Measurements from ENCODE around the gene ZNF467. TPM values are rescaled to one million over a fixed set of nuclear protein-coding genes. Genes with fewer than 3 reads are reported as not detected.

ZNF467 gene, protein sequence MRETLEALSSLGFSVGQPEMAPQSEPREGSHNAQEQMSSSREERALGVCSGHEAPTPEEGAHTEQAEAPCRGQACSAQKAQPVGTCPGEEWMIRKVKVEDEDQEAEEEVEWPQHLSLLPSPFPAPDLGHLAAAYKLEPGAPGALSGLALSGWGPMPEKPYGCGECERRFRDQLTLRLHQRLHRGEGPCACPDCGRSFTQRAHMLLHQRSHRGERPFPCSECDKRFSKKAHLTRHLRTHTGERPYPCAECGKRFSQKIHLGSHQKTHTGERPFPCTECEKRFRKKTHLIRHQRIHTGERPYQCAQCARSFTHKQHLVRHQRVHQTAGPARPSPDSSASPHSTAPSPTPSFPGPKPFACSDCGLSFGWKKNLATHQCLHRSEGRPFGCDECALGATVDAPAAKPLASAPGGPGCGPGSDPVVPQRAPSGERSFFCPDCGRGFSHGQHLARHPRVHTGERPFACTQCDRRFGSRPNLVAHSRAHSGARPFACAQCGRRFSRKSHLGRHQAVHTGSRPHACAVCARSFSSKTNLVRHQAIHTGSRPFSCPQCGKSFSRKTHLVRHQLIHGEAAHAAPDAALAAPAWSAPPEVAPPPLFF
- polyA plus RNA-seq (2012; ENCODE audit: insufficient read length, low read depth) = 11.8 TPM

GRCh38 chr7:149773446-149774236 is at the start of gene ZNF467:
Gene ZNF467, minus strand, starts transcription at chr7:149773588. Its CDS starts 2,556 bp downstream, at chr7:149771032.
- TF ChIP-seq SIN3A (IDR thresholded peaks at IDR 0.05; ENCODE audit: borderline replicate concordance, insufficient read depth, low read length) = no peak
- TF ChIP-seq TAF1 (IDR thresholded peaks at IDR 0.05; ENCODE audit: borderline replicate concordance, insufficient read depth, low read length) = no peak
- TF ChIP-seq FOXP2 (optimal IDR thresholded peaks at IDR 0.05; ENCODE audit: borderline replicate concordance, extremely low read depth, extremely low read length, insufficient read depth) = no peak
- TF ChIP-seq REST (IDR thresholded peaks at IDR 0.05; ENCODE audit: insufficient read depth in 1 of 2, low read depth in 2 of 2, low read length in 2 of 2) = no peak
- no peak for TF ChIP-seq POLR2AphosphoS5 (IDR thresholded peaks at IDR 0.05; ENCODE audit: low read depth, low read length)

DNA sequence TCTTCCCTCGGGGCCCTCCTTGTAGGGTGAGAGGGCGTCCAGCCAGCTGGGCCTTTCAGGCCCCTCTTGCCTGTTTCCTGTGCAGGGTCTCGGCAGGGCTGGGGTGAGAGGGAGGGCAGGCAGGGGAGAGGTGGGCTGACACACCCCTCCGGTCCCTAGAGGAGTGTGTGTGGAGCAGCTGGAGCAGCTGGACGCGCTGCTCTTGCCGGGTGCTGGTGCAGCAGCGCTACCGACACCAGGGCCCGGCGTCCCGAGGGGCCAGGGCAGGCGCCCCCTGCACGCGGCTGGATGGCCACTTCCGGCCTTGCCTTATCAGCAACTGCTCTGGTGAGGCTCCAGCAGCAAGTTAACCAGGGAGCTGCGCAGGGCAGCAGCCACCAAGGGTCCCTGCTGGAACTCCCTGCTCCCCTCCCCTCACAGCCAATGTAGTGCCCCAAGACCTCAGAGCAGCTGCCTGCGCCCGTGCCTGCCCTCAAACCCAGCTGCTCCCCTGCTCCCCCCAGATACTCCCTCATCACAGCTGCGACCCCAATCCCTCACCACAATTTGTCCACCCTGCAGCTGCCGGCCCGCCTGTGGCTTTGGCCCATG is 49.1 kb upstream of the ZNF467 start:
- TF ChIP-seq TAF1 (IDR thresholded peaks at IDR 0.05; ENCODE audit: borderline replicate concordance, insufficient read depth, low read length) (no peak), POLR2AphosphoS5 (IDR thresholded peaks at IDR 0.05; ENCODE audit: low read depth, low read length) (no peak), SIN3A (IDR thresholded peaks at IDR 0.05; ENCODE audit: borderline replicate concordance, insufficient read depth, low read length) (no peak), REST (IDR thresholded peaks at IDR 0.05; ENCODE audit: insufficient read depth in 1 of 2, low read depth in 2 of 2, low read length in 2 of 2) (no peak)

GRCh38 chr7:149821191-149822148 is 48.1 kb upstream of the ZNF467 start:
- TF ChIP-seq REST (IDR thresholded peaks at IDR 0.05; ENCODE audit: insufficient read depth in 1 of 2, low read depth in 2 of 2, low read length in 2 of 2) (no peak), TAF1 (IDR thresholded peaks at IDR 0.05; ENCODE audit: borderline replicate concordance, insufficient read depth, low read length) (no peak), SIN3A (IDR thresholded peaks at IDR 0.05; ENCODE audit: borderline replicate concordance, insufficient read depth, low read length) (no peak), POLR2AphosphoS5 (IDR thresholded peaks at IDR 0.05; ENCODE audit: low read depth, low read length) (no peak), FOXP2 (optimal IDR thresholded peaks at IDR 0.05; ENCODE audit: borderline replicate concordance, extremely low read depth, extremely low read length, insufficient read depth) (no peak)

GRCh38 chr7:149820622-149821190 is 47.3 kb upstream of the ZNF467 start:
- TF ChIP-seq REST (IDR thresholded peaks at IDR 0.05; ENCODE audit: insufficient read depth in 1 of 2, low read depth in 2 of 2, low read length in 2 of 2) (no peak), POLR2AphosphoS5 (IDR thresholded peaks at IDR 0.05; ENCODE audit: low read depth, low read length) (no peak), SIN3A (IDR thresholded peaks at IDR 0.05; ENCODE audit: borderline replicate concordance, insufficient read depth, low read length) (no peak), FOXP2 (optimal IDR thresholded peaks at IDR 0.05; ENCODE audit: borderline replicate concordance, extremely low read depth, extremely low read length, insufficient read depth) (no peak), TAF1 (IDR thresholded peaks at IDR 0.05; ENCODE audit: borderline replicate concordance, insufficient read depth, low read length) (no peak)
